Measurements from ENCODE around the gene MEGF6. TPM values are rescaled to one million over a fixed set of nuclear protein-coding genes. Genes with fewer than 3 reads are reported as not detected.

The MEGF6 gene
- total RNA-seq, 6 experiments from 2014 or later: 2.2 to 9.6 (median 4.4) TPM

GRCh38 chr1:3443807-3444206, 167.5 kb downstream of the MEGF6 start:
- no peaks in the 10 kb centered on the region for H3K9me3 ChIP-seq
- no peak overlapping the region for H3K4me3 ChIP-seq
- 73% methylated on average over 7 of the region's 7 CpGs for WGBS (ENCODE audit: insufficient coverage, low coverage, low lambda C conversion rate, missing lambda C conversion rate)
- no peaks in the 10 kb centered on the region for H3K36me3 ChIP-seq
- no peak for TF ChIP-seq POLR2A (IDR thresholded peaks at IDR 0.05)
- TF ChIP-seq CTCF (IDR thresholded peaks at IDR 0.05): no peak
- no peak for ATAC-seq
- no peaks in the 10 kb centered on the region for H3K27me3 ChIP-seq
- intact Hi-C loops (cut with DNase I): no loop called here
- no peak for DNase-seq
- H3K4me1 ChIP-seq: no peaks in the 10 kb centered on the region
- H3K27ac ChIP-seq: no peak overlapping the region

- 64% methylated on average over 11 of the region's 12 CpGs for WGBS (ENCODE audit: insufficient coverage, low coverage, low lambda C conversion rate, missing lambda C conversion rate)
- Histone ChIP-seq H3K9me3 (no peaks in the 10 kb centered on the region), H3K36me3 (no peaks in the 10 kb centered on the region), H3K4me1 (no peaks in the 10 kb centered on the region), H3K4me3 (no peak overlapping the region), H3K27ac (no peak overlapping the region), H3K27me3 (no peaks in the 10 kb centered on the region)
- intact Hi-C loops (cut with DNase I): no loop called here
- ATAC-seq (no peak), DNase-seq (no peak)
- TF ChIP-seq CTCF (IDR thresholded peaks at IDR 0.05) (no peak), POLR2A (IDR thresholded peaks at IDR 0.05) (no peak)
Measured at GRCh38 chr1:3442901-3443300, 168.4 kb downstream of the MEGF6 start.

GRCh38 chr1:3442331-3442730, 169.0 kb downstream of the MEGF6 start:
- no peak for ATAC-seq
- no peaks in the 10 kb centered on the region for H3K36me3 ChIP-seq
- intact Hi-C loops (cut with DNase I): no loop called here
- TF ChIP-seq POLR2A (IDR thresholded peaks at IDR 0.05): no peak
- TF ChIP-seq CTCF (IDR thresholded peaks at IDR 0.05): no peak
- no peaks in the 10 kb centered on the region for H3K4me1 ChIP-seq
- no peaks in the 10 kb centered on the region for H3K27me3 ChIP-seq
- peak in 1 of 3 donors; percentile 7 for DNase-seq
- H3K9me3 ChIP-seq: no peaks in the 10 kb centered on the region
- WGBS (ENCODE audit: insufficient coverage, low coverage, low lambda C conversion rate, missing lambda C conversion rate): 60% methylated on average over 1 of the region's 13 CpGs
- no peak overlapping the region for H3K27ac ChIP-seq
- no peak overlapping the region for H3K4me3 ChIP-seq

- ATAC-seq (no peak), DNase-seq (peak in 1 of 3 donors; percentile 5)
- H3K4me3 ChIP-seq: no peak overlapping the region
- TF ChIP-seq CTCF (IDR thresholded peaks at IDR 0.05): no peak
- no peak for TF ChIP-seq POLR2A (IDR thresholded peaks at IDR 0.05)
- no peak overlapping the region for H3K27ac ChIP-seq
- WGBS (ENCODE audit: insufficient coverage, low coverage, low lambda C conversion rate, missing lambda C conversion rate): 48% methylated on average over 2 of the region's 8 CpGs
- intact Hi-C loops (cut with DNase I): no loop called here
- no peaks in the 10 kb centered on the region for H3K36me3 ChIP-seq
- no peaks in the 10 kb centered on the region for H3K4me1 ChIP-seq
- no peaks in the 10 kb centered on the region for H3K27me3 ChIP-seq
- no peaks in the 10 kb centered on the region for H3K9me3 ChIP-seq
Measured at GRCh38 chr1:3441880-3442279, 169.4 kb downstream of the MEGF6 start.

GRCh38 chr1:3441410-3441847, 169.9 kb downstream of the MEGF6 start:
- H3K4me1 ChIP-seq: no peaks in the 10 kb centered on the region
- DNase-seq (peak in 1 of 3 donors; percentile 2), ATAC-seq (no peak)
- no peak overlapping the region for H3K4me3 ChIP-seq
- no peak overlapping the region for H3K27ac ChIP-seq
- TF ChIP-seq POLR2A (IDR thresholded peaks at IDR 0.05) (no peak), CTCF (IDR thresholded peaks at IDR 0.05) (no peak)
- H3K27me3 ChIP-seq: no peaks in the 10 kb centered on the region
- no peaks in the 10 kb centered on the region for H3K9me3 ChIP-seq
- WGBS (ENCODE audit: insufficient coverage, low coverage, low lambda C conversion rate, missing lambda C conversion rate): 33% methylated on average over 5 of the region's 8 CpGs
- no peaks in the 10 kb centered on the region for H3K36me3 ChIP-seq
- intact Hi-C loops (cut with DNase I): no loop called here

All from right lobe of liver (tissue), 6 donors.